GM12873 (cell line): ENCODE data around the gene TRIM14.

ENCODE experiments used
- TF ChIP-seq, protein P1 (sequence below): IDR thresholded peaks from 2 replicates; pipeline ENCODE4 v1.5.1; 2012; ENCODE audit warnings: low read depth, mild to moderate bottlenecking, moderate library complexity, low read length, control low read depth; ENCODE audit not compliant: insufficient read depth; ENCODE audit errors: missing control alignments

The TRIM14 gene

DNA sequence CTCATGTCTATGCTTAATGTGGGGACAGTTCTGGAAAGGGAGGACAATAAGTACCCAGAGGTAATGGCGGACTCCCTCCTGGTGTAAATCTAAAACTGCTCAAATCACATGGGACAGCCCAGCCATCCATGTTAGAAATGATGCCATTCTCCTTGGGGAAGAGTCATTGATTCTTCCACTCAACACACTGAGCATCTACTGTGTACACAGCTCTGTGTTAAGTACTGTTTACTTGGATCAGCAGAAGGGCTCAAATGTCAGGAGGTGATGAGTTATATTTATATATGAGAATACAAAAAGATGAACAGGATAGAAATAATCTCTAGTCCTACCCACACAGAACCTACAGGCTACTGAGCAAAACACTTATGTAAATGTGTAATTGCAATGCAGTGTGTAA is 94.3 kb downstream of the TRIM14 start:
- TF ChIP-seq, protein P1, sequence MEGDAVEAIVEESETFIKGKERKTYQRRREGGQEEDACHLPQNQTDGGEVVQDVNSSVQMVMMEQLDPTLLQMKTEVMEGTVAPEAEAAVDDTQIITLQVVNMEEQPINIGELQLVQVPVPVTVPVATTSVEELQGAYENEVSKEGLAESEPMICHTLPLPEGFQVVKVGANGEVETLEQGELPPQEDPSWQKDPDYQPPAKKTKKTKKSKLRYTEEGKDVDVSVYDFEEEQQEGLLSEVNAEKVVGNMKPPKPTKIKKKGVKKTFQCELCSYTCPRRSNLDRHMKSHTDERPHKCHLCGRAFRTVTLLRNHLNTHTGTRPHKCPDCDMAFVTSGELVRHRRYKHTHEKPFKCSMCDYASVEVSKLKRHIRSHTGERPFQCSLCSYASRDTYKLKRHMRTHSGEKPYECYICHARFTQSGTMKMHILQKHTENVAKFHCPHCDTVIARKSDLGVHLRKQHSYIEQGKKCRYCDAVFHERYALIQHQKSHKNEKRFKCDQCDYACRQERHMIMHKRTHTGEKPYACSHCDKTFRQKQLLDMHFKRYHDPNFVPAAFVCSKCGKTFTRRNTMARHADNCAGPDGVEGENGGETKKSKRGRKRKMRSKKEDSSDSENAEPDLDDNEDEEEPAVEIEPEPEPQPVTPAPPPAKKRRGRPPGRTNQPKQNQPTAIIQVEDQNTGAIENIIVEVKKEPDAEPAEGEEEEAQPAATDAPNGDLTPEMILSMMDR, result no peak

DNA sequence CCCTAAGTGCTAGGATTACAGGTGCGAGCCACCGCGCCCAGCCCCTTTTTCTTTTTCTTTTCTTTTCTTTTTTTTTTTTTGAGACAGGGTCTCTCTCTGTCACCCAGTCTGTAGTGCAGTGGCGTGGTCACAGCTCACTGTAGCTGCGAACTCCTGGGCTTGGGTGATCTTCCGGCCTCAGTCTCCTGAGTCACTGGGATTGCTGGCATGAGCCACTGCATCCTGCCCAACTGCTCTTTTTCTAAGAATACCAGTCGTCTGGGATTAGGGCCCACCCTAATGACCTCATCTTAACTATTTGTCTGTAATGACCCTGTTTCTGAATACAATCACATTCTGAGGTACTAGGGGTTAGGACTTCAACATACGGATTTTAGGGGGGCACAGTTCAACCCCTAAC is 96.6 kb downstream of the TRIM14 start:
- TF ChIP-seq, protein P1, result no peak

DNA sequence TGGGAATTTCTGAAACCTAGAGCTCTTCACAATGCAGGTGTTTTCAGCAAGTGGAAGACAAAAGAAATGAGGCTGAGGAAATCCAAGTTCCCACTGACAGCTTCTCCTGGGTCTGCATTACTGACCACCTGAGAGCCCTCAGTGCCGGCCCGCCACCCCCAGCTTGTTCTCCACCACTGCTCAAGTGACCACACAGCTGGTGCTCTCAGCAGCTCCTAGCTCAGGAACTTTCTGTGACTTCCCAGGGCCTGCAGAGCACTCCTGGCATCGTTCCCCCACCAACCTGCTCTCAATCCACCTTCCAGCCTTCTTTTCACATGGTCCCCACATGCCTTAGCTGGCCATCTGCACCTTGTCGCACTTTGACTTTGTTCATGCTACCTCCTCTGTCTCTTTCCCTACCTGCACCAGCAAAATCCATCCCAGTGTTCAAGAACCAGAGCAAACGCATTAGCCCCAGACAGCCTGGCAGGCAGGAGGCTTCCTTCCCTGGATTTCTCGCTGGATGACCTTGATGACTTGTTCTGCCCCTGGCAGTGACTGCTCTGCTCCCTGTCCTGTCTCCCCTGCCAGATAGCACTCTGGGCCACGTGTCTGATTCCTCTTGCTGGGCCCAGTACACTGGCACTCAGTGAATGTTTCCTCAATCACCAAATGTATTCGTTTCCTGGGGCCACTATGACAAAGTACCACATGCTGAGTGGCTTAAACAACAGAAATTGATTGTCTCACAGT is 97.5 kb downstream of the TRIM14 start:
- TF ChIP-seq, protein P1, result no peak

DNA sequence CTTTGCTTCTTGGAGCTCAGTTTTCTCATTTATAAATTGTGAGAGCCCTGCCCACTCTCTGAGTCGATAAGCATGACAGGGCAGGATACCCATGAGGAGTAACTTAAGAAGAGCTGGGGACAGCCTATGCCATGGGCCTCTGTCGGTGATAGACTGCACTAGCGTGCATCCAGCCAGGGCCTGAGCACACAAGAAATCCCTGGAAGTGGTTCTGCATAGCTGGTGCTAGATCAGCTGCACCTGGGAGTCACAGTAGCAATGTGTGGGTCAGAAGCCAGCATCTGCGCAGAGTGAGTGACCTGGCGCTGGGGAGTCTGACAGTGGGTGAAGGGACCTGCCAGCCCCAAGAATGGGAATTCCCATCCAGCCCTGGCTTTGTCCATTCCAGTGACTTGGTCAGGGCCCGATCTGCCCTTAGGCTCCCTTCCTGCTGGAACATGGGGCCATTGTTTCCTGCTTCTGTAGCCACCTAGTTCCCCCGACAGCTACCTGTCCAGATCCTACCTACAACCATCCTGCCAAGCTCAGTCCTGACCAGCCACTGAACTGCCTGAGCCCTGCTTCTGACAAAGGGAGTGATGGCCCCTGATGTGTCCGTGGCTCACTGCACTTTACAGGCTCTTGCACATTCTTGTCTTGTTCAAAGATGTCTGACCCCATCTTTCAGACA is 98.4 kb downstream of the TRIM14 start:
- TF ChIP-seq, protein P1, result no peak
